GM10248 (cell line): ENCODE measurements around the gene S1PR4.
A peak's percentile ranks its signal among the peaks of the same experiment; 100 is the strongest.

Experiments
- CTCF ChIA-PET: fragments of 300-600 bp; sonication (Branson Sonifier 250); formaldehyde crosslinking; extraction: SDS; loops from one replicate; lab custom pipeline; 2021; ENCODE audit warnings: antibody characterized with exemption; lab: Yijun Ruan, JAX
- POLR2A ChIA-PET: fragments of 350-650 bp; sonication (Branson Sonifier 250); formaldehyde crosslinking; extraction: SDS; loops from one replicate; lab custom pipeline; 2020; ENCODE audit warnings: antibody characterized with exemption; lab: Yijun Ruan, JAX
- DNase-seq: peaks from one replicate; pipeline ENCODE4 v3.0.0; 2012; ENCODE audit errors: extremely low spot score
- CTCF ChIP-seq: IDR thresholded peaks from 2 replicates; pipeline ENCODE4 v1.5.1; 2012; ENCODE audit warnings: mild to moderate bottlenecking, low read depth; ENCODE audit errors: extremely low read depth, missing control alignments, control extremely low read depth

S1PR4 gene, protein sequence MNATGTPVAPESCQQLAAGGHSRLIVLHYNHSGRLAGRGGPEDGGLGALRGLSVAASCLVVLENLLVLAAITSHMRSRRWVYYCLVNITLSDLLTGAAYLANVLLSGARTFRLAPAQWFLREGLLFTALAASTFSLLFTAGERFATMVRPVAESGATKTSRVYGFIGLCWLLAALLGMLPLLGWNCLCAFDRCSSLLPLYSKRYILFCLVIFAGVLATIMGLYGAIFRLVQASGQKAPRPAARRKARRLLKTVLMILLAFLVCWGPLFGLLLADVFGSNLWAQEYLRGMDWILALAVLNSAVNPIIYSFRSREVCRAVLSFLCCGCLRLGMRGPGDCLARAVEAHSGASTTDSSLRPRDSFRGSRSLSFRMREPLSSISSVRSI

GRCh38 chr19:3178377-3178972, at the start of gene S1PR4:
TSS of gene S1PR4 (plus strand) at chr19:3178769. CDS start at chr19:3178793, 24 bp downstream.
- ChIA-PET CTCF (interaction anchor here (2.8 kb wide), 1 partner anchor 15 kb away, joined by 6 read pairs; no protein-coding TSS in a partner anchor), POLR2A (no interaction called here)
- peak; percentile 81 for DNase-seq
- no peak for TF ChIP-seq CTCF

DNA sequence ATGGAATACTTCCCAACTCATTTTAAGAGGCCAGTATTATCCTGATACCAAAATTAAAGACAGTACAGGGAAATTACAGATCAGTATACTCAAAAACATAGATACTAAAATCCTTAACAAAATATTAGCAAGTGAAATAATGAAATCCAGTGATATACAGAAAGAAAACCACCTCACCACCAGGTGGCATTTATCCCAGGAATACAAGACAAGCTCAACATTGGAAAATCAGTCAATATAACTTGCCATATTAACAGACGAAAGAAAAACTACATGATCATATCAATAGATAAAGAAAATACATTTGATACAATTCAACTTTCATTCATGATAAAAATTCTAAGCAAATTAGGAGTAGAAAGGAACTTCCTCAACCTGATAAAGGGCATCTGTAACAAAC, 49.5 kb upstream of the S1PR4 start:
- ChIA-PET CTCF (interaction anchor here (0.7 to 9.7 kb wide), 18 partner anchors 9 to 167 kb away, joined by 3 to 78 read pairs (median 6); no protein-coding TSS in a partner anchor), POLR2A (no interaction called here)
- no peak for DNase-seq
- TF ChIP-seq CTCF: peak; percentile 16

GRCh38 chr19:3131168-3131567, 47.4 kb upstream of the S1PR4 start:
- no peak for DNase-seq
- CTCF ChIA-PET: interaction anchor here (1.4 to 9.7 kb wide), 4 partner anchors 15 to 56 kb away, joined by 8 to 78 read pairs (median 19); no protein-coding TSS in a partner anchor
- POLR2A ChIA-PET: interaction anchor here (0.6 kb wide), 1 partner anchor 39 kb away, joined by 3 read pairs; no protein-coding TSS in a partner anchor
- TF ChIP-seq CTCF: no peak

DNA sequence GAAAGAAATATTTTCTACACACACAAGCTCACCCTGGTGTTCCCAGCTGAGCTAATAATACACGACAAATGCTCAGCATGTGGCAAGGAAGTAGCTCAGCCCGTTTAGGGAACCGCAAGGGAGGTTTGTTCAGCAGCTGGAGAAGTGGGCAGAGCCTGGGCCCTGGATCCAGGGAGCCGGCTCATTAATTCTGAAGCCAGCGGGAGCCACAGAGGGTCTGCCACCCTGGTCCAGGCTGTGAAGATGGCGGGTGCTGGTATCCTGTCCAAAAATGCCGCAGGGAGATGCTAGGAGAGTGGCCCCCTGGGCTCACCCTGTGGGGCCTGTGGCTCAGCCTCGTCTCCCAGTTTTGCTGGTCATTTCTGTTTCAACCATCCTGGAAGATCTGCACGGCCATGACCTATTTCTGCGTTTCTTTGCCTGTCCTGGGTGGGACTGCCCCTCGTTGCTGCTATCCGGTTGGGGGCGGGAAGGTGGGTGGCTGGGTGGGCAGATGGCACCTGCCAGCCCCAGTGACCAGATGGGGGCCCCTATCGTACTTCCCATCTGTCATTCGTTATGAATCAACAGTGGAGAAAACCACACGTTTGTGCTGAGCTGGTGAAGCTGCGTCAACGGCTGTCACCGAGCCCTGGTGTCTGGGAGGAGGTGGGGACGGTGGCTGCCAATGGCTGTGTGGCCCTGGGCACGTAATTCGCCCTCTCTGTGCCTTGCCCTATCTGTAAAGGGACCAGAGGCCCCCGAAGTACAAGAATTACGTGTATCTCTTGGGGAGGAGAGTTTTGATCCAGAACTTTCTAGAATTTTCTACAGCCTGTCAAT, 45.4 kb upstream of the S1PR4 start:
- TF ChIP-seq CTCF: no peak
- DNase-seq: peak; percentile 81
- ChIA-PET CTCF (interaction anchor here (0.9 to 9.7 kb wide), 6 partner anchors 9 to 497 kb away, joined by 3 to 78 read pairs (median 8); no protein-coding TSS in a partner anchor), POLR2A (no interaction called here)

- DNase-seq: no peak
- ChIA-PET CTCF (interaction anchor here (2.2 to 9.7 kb wide), 5 partner anchors 8 to 58 kb away, joined by 7 to 78 read pairs (median 9); no protein-coding TSS in a partner anchor), POLR2A (no interaction called here)
- TF ChIP-seq CTCF: no peak
Observed at GRCh38 chr19:3133793-3134116, 44.8 kb upstream of the S1PR4 start.
